ENCODE measurements around the gene CEP19. TPM values are rescaled to one million over a fixed set of nuclear protein-coding genes. Genes with fewer than 3 reads are reported as not detected.
A peak's percentile ranks its signal among the peaks of the same experiment; 100 is the strongest.

CEP19 gene
- total RNA-seq, 3 donors from 2014 or later (not counting 1 experiment from before 2014, with no cell fraction given) = 0.92 to 1.8 (median 1.1) TPM

GRCh38 chr3:196667056-196667825 is 44.8 kb downstream of the CEP19 start:
- no peaks in the 10 kb centered on the region for H3K9me3 ChIP-seq (ENCODE audit: control insufficient read depth, insufficient read depth, low read length)
- H3K4me3 ChIP-seq (ENCODE audit: low read length) = no peak overlapping the region
- H3K4me1 Mint-ChIP-seq = peaks cover 18 to 26% of the 10 kb centered on the region in 2 donors
- H3K27me3 Mint-ChIP-seq (ENCODE audit: low read depth in 2 of 2) = no peaks in the 10 kb centered on the region
- intact Hi-C loops (cut with micrococcal nuclease) = no loop called here
- peak overlapping the region; percentile 14 to 21 for H3K27ac Mint-ChIP-seq
- no peak for DNase-seq
- no peak overlapping the region for H3K4me3 Mint-ChIP-seq
- peaks cover 5% of the 10 kb centered on the region for H3K36me3 ChIP-seq (ENCODE audit: control insufficient read depth, insufficient read depth, low read length)
- H3K27me3 ChIP-seq (ENCODE audit: control insufficient read depth, insufficient read depth, low read length) = no peaks in the 10 kb centered on the region
- H3K9me3 Mint-ChIP-seq = no peaks in the 10 kb centered on the region
- ATAC-seq = peak in 2 of 3 donors; percentile 46 to 83
- 93% methylated on average over 12 of the region's 14 CpGs for WGBS (ENCODE audit: insufficient coverage)
- H3K36me3 Mint-ChIP-seq = no peaks in the 10 kb centered on the region
- TF ChIP-seq CTCF (IDR thresholded peaks at IDR 0.05) = no peak
- no peak overlapping the region for H3K27ac ChIP-seq (ENCODE audit: low read length)
- peaks cover 8% of the 10 kb centered on the region for H3K4me1 ChIP-seq (ENCODE audit: control insufficient read depth, insufficient read depth, low read length)

GRCh38 chr3:196666001-196666867 is 45.8 kb downstream of the CEP19 start:
- intact Hi-C loops (cut with micrococcal nuclease) = no loop called here

GRCh38 chr3:196662711-196663571 is 49.1 kb downstream of the CEP19 start:
- Mint-ChIP-seq H3K36me3 (peaks cover 3% of the 10 kb centered on the region), H3K9me3 (no peaks in the 10 kb centered on the region), H3K27me3 (ENCODE audit: low read depth in 2 of 2) (no peaks in the 10 kb centered on the region), H3K4me1 (peaks cover 1 to 14% of the 10 kb centered on the region in 2 donors), H3K4me3 (no peak overlapping the region), H3K27ac (peak overlapping the region; percentile 34 to 73)
- Histone ChIP-seq H3K4me1 (ENCODE audit: control insufficient read depth, insufficient read depth, low read length) (no peaks in the 10 kb centered on the region), H3K9me3 (ENCODE audit: control insufficient read depth, insufficient read depth, low read length) (no peaks in the 10 kb centered on the region), H3K36me3 (ENCODE audit: control insufficient read depth, insufficient read depth, low read length) (peaks cover 42% of the 10 kb centered on the region), H3K4me3 (ENCODE audit: low read length) (no peak overlapping the region), H3K27me3 (ENCODE audit: control insufficient read depth, insufficient read depth, low read length) (no peaks in the 10 kb centered on the region), H3K27ac (ENCODE audit: low read length) (no peak overlapping the region)
- TF ChIP-seq CTCF (IDR thresholded peaks at IDR 0.05) = no peak
- intact Hi-C loops (cut with micrococcal nuclease) = no loop called here
- ATAC-seq = peak in 1 of 3 donors; percentile 65
- WGBS (ENCODE audit: insufficient coverage) = 82% methylated on average over 13 of the region's 15 CpGs
- no peak for DNase-seq

More at GRCh38 chr3:196666001-196666867, 45.8 kb downstream of the CEP19 start:
- Histone ChIP-seq H3K4me3 (ENCODE audit: low read length) (no peak overlapping the region), H3K27ac (ENCODE audit: low read length) (no peak overlapping the region), H3K27me3 (ENCODE audit: control insufficient read depth, insufficient read depth, low read length) (no peaks in the 10 kb centered on the region), H3K36me3 (ENCODE audit: control insufficient read depth, insufficient read depth, low read length) (peaks cover 13% of the 10 kb centered on the region), H3K4me1 (ENCODE audit: control insufficient read depth, insufficient read depth, low read length) (peaks cover 8% of the 10 kb centered on the region), H3K9me3 (ENCODE audit: control insufficient read depth, insufficient read depth, low read length) (no peaks in the 10 kb centered on the region)
- Mint-ChIP-seq H3K36me3 (no peaks in the 10 kb centered on the region), H3K9me3 (no peaks in the 10 kb centered on the region), H3K27me3 (ENCODE audit: low read depth in 2 of 2) (no peaks in the 10 kb centered on the region), H3K4me1 (peaks cover 13 to 26% of the 10 kb centered on the region in 2 donors), H3K27ac (peak overlapping the region; percentile 14 to 44), H3K4me3 (no peak overlapping the region)
- DNase-seq (no peak), ATAC-seq (no peak)
- 91% methylated on average over 21 of the region's 23 CpGs for WGBS (ENCODE audit: insufficient coverage)
- no peak for TF ChIP-seq CTCF (IDR thresholded peaks at IDR 0.05)

Measured in natural killer cell (primary cell).